Right forelimb (tissue), 1 donor: ENCODE measurements around the gene PROK1.
A peak's percentile ranks its signal among the peaks of the same experiment; 100 is the strongest.
"Not testable (repeated sequence)": the region's sequence is repeated elsewhere in the genome, so short reads cannot be mapped to it uniquely, and the experiment has no call there.

ENCODE experiments used
- DNase-seq: peaks from one replicate; pipeline ENCODE4 v3.0.0-alpha.2; 2018

PROK1 gene, protein sequence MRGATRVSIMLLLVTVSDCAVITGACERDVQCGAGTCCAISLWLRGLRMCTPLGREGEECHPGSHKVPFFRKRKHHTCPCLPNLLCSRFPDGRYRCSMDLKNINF

DNA sequence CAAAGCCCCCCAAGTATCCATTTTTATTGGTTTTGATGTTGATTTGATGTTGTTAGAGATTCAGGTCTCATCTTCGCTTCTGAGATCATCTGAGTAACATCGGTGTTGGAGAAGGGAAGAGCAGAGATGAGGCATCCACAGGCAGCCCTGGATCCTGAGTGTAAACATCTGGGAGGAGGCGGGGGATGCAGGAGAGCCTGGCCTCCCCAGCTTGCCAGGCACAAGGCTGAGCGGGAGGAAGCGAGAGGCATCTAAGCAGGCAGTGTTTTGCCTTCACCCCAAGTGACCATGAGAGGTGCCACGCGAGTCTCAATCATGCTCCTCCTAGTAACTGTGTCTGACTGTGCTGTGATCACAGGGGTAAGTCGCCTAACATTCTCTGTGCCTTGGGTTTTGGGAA, at the start of gene PROK1:
Gene PROK1, plus strand, starts transcription at position 221 of the 400 bp plus-strand sequence. Its CDS starts 68 bp downstream, at position 289.
- no peak for DNase-seq

DNA sequence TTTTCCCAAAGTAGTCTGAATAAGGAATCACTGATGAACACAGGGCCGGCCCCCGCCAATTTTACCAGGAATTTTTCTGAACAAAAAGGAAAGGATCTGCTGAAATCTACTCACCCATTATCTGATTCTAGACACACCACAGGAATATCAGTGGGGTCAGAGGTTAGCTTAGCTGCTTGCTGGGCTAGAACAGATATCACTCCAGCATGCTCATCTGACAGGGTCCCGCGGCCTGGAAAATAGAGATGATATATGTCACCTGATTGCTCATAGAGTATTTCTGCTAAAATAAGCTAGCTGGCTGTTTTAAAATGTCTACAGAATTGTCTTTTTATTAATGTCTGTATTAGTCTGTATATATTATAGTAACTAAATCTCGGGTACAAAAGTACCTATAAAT, 47.1 kb upstream of the PROK1 start:
- no peak for DNase-seq

DNA sequence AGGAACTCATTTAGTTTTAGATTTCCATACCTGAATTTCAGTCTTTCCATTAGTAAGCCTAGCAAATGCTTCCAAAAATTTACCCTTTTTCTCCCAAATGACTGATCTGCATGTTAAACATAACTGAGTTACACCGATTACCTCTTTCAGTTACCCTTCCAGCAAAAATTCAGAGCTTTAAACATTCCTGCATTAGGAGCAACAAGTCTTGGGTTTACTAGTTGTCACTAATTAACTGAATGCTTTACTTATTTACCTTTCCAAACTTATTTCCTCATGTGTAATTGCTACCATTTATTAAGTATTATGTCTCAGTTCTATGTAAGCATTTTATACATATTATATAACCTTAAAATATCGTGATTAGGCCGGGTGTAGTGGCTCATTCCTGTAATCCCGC, 46.5 kb upstream of the PROK1 start:
- DNase-seq = no peak

DNA sequence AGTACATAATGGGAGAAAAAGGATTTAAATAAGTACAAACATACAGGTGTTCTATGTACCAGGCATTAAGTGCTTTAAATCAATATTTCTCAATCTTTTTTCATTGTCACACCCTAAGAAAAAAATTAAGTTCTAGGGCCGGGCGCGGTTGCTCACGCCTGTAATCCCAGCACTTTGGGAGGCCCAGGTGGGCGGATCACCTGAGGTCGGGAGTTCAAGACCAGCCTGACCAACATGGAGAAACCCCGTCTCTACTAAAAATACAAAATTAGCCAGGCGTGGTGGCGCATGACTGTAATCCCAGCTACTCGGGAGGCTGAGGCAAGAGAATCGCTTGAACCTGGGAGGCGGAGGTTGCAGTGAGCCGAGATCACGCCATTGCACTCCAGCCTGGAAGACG, 44.5 kb upstream of the PROK1 start:
- not testable (repeated sequence) for DNase-seq

DNA sequence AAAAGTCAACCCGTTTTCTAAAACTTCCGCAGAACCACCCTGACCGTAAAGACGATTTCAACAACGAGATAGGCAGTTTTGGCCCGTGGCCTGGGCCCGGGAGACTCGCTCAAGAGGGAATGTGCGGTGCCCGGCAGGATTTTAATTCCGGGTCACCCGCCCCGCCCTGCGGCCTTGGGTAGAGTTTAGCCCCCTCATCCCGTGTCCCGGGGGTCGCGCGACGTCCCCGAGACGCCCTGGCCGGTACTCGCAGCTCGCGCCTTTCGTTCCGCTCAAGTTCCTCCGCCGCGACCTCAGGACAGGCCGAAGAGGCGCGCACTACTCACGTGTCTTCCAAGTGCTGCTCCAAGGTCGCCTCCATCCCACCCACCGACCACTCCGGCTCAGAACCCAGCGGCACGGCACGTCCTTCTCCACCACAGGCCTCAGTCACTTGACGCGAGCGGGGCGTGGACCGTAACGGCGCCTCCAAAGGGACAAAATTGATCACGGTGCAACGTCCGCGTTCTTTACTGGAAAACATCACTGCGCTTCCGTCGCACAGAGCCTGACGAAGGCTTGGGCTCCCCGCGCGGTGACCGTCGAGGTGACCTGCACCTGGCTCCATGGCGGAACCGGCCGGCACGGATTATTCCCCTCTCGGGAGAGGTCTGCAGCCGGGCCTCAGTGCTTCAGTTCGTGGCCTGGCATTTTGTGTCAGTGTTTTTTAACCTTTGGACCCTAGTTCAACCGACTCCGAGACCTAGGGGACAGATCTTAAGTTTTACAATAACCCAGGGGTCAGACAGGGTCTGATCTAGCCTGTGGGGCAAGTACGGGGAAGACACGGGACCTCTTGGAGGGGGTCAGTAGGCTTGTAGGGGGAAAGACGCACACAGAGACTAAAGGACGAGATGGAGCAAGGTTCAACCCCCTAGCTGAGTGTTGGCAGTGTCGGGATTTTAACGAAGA, 43.4 kb upstream of the PROK1 start, which contains the start of gene LAMTOR5:
Gene LAMTOR5, minus strand, starts transcription at position 435 of the 951 bp plus-strand sequence. Its CDS starts 74 bp downstream, at position 361.
- peak; percentile 97 for DNase-seq

DNA sequence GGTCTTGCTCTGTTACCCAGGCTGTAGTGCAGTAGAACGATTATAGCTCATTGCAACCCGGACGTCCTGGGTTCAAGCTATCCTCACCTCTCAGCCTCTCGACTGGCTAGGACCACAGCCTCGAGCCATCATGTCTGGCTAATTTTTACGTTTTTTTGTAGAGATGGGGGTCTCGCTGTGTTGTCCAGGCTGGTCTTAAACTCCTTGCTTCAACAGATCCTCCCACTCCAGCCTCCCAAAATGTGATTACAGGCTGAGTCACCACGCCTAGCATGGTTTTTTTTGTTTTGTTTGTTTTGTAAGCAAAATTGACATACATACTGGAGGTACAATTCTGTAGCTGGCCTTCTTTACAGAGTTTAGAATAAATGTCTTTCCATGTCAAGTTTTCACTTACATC, 42.5 kb upstream of the PROK1 start:
- DNase-seq = no peak

DNA sequence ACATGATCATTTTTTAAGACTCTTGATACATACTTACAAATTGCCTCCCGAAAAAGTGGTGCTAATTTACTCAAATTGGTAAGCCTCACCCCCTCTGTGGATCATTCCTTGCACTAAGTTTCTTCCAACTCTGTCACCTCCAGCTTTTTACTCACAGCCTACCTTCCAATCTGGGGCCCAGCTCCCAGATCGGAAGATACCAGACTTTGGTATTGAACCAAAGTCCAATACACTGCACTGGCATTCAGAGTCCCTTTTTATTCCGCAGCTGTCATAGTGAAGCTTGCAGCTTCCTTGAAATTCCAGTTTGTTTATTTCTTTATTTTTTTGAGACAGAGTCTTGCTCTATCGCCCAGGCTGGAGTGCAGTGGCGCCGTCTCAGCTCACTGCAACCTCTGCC, 41.6 kb upstream of the PROK1 start:
- no peak for DNase-seq

DNA sequence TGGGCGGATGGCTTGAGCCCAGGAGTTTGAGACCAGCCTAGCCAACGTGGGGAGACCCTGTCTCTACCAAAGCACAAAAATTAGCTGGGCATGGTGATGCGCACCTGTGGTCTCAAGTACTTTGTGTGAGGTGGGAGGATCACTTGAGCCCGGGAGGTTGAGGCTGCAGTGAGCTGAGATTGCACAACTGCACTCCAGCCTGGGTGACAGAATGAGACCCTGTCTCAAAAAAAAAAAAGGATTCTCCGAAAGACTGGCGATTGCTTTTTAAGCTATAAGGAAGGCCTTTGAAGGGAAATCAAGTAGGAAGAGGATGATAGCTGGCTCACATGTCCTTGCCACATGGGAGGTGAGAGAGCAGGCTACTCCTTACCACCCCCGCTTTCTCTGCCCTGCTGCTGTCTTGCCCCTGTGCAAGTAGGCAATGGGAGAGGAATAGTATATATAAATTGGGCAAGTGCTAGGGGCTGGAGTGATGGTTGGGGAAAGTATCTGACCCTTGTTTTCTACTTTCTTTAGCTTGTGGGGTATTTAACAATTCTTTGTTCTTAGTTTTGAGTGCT, 39.7 kb upstream of the PROK1 start:
- no peak for DNase-seq

DNA sequence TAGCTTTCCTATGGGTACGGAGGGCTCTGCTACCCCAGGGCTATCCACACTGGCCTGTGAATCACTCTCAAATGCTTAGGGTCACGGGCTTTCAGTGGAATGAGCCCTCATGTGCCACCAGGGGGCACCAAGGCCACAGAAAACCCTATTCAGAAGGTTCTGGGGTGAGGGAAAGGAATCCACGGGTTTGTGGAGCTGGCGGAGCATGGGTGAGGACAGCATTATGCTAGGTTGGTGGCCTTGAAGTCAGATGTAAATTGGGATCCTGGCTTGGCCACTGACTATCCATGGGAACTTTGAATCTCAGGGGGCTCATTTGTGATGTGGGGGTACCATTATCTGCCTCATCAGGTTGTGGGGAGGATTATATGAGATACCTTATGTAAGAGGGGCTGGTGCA, 38.4 kb upstream of the PROK1 start:
- peak; percentile 57 for DNase-seq

DNA sequence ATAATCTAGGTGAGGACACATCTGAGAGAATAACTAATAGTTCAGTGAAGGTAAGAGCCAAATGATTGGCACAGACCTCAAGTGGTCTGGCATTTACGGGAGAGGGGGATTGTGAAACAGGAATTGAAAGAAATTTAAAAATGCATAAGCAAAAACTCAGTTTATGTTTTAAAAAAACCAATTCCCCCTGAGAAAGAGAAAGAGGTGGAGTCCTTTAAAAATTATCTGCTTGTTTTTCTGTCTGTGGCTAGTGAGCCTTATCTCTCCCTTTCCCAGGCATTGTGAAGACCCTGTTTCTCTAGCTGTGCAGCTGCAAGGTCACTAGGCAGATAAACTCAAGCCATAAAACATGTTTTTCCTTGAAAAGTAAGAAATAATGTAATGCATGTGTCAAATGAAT, 37.9 kb upstream of the PROK1 start:
- DNase-seq = not testable (repeated sequence)

DNA sequence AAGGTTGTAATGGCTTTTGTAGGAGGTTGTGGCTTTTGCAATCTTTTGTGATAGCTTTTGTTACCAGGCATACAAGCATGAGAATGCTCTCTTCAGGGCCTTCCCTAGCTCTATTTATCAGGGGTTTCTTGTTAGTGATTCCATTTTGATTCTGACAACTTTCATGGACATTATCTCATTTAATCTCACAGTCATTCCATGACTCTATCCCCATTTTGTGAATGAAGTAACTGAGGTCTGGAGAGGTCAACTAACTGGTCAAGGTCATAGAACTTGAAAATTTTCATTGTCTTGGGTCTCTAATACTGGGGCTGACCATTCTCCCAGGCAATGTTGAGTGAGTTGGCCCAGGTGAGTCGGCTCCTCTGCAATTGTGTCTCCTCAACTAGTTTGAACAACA, 32.2 kb upstream of the PROK1 start:
- no peak for DNase-seq

DNA sequence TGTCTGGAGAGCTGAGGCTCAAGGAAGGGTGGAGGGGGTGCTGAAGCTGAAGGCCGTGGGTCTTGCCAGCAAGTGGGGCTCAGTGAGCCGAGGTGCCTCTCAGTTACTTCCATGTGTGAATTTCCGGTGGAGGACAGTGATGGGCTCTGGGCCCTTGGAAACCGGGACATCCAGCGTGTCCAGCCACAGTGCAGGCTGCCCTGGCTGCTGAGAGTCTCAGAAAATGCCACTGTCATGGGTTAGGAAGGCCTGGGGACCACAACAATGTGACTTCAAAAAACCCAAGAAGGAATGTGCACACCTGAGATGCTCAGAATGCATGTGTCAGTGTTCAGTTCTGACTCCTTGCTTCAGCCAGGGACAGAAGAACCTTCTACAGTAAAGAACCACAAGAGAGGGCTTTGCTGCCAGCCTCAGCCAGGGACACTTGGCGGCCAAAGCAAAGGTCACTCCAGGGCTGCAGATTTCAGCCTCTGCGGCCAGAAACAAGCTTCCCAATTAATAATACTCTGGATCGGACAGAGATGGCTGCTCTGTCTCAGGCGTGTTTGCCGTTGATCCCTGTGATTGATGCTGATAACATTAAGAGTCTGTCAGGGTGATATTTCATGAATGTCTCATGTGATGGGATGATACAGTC, 30.8 kb upstream of the PROK1 start:
- DNase-seq = no peak

DNA sequence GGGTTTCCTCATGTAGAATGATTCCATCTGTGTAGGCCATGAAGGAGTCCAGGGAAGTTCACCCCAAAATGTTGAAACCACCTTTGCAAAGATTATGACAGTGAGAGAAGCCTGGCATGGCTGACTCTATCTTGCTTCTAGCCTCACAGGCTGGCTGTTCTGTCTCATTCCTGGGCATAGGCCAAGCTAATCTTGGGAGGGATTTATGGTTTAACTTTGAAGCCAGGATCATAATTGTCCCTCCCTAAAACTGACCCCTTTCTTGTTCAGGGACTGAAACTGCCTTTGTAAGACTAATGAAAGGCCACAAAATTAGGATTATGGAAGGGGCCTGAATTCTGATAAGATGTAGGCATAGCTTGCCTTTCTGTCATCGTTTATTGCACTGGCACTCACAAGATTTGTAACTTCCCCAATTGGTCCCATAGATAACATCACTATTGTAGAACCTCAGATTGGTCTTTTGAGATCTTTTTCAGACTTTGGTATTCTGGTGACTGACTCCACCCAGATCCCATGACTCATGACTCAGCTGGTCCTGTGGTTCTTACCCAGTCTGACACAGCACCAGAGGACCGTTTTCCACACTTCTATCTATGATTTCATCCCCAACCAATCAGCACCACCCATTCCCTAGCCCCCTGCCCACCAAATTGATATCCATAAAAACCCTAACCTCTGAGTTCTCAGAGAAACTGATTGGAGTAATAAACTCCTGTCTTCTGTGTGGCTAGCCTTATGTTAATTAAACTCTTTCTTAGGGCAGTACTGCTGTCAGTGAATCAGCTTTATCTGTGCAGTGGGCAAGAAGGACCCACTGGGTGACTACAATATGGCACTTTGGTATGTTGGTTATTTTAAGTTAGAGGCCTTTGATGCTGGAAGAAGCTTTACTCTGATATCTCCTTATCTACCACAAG, 29.8 kb upstream of the PROK1 start:
- DNase-seq = no peak

DNA sequence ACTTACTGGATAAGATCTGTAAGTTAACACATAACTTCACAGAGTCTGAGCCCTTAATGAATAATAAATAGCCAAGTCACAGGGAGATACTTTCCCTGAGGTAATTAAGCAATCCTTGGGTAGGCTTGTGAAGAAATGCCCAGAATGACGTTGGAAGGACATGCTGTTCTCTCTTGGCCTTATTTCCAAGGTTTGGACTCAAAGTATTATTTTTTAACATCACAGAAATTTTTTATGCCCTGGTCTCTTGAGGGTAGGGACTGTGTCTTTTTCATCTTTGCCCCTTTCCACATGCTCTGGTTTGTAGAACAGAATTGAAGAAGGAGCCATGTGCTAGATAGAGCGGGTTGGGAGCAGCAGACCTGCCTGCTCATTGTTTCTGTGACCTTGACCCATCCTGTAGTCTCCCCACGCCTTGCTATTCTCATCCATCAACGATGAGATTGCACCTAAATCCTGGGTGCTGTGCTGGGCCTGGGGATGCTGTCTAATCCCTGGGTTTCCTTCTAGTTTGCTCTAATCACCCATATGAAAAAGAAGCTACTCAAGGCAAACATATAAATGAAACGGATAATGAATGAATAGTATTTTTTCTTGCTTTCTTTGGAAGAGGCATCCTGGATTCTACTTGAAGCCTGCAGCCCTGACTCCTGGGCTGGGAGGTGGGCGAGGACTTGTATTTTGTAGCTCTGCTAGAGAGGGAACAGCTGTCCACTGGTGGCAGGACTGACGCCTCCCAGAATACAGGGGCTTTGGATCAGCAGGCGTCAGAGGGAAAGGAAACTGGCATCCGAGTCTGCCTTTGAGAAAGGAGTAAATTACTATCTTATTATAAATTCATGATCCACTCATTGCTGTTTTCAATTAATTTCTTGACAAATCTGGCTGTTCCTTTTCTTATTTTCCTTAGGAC, 26.0 kb upstream of the PROK1 start:
- DNase-seq = no peak

DNA sequence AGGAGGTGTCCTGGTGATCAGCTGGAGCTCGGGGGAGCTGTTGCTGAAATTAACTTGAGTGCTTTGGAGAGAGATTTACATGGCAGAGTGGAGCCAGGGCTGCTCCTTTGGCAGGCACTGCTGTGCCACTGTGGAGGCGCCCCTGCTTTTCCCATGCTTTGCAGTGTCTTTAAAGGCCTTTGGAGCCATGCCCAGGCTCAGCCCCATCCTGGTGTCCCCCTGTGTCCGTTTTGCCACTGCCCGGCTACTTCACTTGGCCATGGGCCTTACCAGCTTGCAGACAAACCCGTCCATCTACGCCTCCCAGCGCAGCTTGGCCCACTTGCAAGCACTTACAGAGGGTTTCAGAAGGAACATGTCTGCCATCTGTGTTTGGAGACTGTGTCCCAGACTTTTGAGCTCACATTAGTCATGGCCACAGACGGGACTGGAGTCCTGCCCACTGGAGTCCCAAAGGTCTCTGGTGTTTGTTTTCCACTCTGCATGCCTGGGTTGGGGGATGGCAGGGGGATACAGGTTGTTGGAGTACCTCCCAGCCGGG, 25.3 kb upstream of the PROK1 start:
- no peak for DNase-seq

DNA sequence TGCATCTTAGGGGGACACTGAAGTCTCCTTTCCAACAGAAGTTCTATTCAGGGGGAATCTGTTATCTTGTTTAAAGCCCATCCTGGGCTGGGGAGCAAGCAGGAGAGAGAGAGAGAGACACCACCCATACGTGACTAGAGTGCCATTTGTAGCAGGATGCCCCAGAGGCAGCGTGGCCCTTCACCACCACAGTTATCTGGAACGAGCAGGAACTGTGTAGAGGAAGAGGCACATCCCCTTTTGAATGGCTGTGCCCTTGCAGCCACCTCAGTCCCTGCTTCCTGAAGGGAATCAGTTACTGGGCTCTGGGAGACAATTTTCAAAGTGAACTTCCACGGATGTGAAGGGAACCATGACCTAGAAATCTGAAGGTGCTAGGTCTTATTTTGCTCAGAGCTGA, 24.1 kb upstream of the PROK1 start:
- DNase-seq = no peak

DNA sequence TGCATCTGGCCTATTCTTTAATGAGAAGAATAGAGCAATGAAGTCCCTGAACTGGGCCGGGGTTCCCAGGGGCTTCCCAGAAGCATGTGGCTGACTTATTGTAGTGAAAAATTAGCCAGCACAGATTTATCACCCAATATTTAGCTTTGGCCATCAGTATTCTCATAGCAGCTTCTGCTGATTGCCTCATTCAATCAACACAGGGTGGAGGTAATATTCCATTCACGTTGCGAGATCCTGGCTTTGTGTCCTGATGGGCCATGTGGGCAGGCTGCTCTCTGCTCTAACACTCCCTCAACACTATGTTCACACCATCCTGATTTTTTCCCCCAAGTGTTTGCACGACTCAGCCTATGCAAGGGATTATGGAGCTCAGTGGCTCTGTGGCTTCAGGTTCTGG, 22.0 kb upstream of the PROK1 start:
- no peak for DNase-seq

DNA sequence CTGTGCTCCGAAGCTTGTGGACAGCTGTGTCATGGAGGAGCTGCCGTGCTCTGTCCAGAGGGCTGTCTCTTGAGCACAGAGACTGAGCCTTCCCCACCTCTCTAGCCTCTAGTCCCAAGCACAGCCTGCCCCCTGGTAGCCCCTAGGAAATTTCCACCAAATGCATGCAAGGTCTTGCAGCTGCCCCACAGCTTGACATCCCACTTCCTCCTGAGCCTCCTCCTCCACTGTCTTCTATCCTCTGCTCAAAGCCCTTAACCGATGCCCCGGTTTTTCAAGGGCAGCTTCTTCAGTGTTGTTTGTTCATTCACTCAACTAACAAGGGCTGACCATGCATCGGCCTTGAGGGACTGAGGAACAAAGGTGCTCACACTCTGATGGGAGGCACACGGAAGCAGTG, 20.6 kb upstream of the PROK1 start:
- DNase-seq = no peak

DNA sequence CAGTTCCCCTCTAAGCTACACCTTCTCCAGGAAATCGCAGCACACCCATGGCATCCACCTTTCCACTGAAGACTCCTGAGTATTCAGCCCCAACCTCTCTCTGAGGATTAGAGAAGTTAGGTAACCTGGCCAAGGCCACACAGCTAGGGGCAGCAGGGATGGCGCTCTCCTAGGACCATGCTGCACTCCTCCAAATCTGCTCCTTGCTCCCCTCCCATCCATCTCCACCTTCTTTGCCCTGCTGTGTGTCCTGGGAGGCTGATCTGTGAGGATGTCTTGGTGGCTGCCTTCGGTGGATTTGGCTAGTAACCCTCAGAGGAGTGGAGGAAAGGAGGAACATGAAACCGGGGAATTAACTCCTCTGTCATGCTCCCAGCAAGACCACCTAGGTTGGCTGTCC, 20.0 kb upstream of the PROK1 start:
- no peak for DNase-seq

DNA sequence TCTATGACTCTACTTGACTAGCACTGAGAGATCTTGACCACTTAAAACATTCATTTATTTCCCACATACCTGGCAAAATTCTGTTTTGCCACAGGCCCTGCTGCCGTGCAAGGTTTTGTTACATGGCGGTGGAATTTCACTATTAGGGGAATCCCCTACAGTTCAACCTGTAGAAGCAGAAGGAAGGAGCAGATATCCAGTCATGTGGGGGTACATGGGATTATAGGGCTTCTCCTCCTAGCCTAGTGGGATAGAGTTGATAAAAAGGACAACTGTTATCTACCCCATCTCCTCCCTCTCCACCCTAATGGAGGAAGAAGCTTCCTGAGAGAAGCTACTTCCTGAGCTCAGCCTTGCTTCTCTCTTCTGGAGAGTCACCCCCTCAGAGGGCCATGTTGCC, 17.7 kb upstream of the PROK1 start:
- no peak for DNase-seq

DNA sequence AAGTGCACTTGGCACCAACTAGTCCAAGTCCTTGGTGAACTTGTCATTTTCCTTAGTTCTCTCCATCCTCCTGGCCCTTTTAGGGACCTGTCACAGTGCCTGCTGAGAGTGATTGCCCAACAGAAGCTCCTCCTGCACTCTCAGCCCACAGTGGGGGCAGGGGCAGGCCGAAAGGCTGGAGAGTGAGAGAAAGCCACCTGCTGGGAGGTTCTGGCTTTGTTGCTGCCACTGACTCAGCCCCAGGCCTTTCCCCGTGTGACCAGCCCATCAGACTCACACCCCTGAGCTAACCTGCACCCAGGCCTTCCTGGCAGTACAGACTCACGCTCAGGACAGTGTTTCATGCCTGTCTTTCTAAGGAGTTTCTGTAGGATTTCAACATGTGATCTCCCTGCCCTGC, 17.1 kb upstream of the PROK1 start:
- no peak for DNase-seq
